NCI-H345 treated with DMSO at 0.1 percent for 48 hours (cell line): Measurements from ENCODE around the gene PPP6R3.

Experiments
- DNase-seq: peaks from one replicate; lab custom pipeline; 2025; ENCODE audit not compliant: unreplicated experiment; lab: John Stamatoyannopoulos, UW

PPP6R3 gene

DNA sequence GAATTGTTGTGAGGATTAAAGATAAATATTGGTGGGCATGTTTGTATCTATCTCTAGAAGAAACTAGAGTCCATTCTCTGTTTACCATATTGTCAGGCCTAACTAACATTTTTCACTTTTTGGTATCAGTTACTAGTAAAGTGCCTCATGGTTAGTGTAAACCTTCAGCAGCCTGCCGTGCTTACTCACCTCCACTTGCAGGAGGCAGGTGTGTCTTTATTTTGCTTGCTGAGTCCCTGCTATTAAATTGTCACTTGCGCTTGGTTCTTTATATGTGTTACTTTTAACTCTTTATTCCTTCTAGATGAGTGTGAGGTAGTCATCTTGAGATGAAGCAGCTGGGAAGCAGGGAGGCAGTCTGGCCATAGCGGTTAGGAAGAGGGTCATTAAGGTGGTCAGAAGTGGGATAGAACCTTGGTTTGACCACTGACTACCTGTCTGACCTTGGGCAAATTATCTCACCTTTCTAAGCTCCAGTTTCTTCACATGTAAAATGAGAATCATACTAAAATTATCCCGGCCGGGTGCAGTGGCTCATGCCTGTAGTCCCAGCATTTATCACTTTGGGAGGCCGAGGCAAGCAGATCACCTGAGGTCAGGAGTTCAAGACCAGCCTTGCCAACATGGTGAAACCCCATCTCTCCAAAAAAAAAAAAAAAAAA, 21.2 kb downstream of the PPP6R3 start:
- DNase-seq: no peak

- DNase-seq: no peak
Observed at GRCh38 chr11:68488623-68489022, 28.1 kb downstream of the PPP6R3 start.

GRCh38 chr11:68495220-68495729, 34.7 kb downstream of the PPP6R3 start:
- DNase-seq: no peak

- no peak for DNase-seq
Observed at GRCh38 chr11:68495872-68496271, 35.3 kb downstream of the PPP6R3 start.

- no peak for DNase-seq
Observed at GRCh38 chr11:68497761-68498160, 37.2 kb downstream of the PPP6R3 start.

- no peak for DNase-seq
Observed at GRCh38 chr11:68498321-68498720, 37.8 kb downstream of the PPP6R3 start.

GRCh38 chr11:68498903-68499883, 38.6 kb downstream of the PPP6R3 start:
- DNase-seq: no peak

DNA sequence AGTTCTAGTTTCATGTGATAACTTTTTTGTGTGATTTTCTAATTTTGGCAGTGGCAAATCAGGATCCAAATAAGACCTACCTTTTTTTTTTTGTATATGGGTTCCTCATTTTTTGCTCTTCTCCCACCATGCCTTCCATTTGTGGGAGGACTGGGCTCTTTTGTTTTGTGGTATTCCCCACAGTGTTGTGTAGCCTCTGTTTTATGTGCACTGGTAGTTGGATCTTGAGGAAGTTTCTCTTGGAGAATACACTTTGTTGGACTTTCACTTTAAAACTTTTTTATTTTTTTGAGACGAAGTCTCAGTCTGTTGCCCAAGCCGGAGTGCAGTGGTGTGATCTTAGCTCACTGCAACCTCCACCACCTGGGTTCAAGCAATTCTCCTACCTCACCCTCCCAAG, 39.7 kb downstream of the PPP6R3 start:
- DNase-seq: no peak

DNA sequence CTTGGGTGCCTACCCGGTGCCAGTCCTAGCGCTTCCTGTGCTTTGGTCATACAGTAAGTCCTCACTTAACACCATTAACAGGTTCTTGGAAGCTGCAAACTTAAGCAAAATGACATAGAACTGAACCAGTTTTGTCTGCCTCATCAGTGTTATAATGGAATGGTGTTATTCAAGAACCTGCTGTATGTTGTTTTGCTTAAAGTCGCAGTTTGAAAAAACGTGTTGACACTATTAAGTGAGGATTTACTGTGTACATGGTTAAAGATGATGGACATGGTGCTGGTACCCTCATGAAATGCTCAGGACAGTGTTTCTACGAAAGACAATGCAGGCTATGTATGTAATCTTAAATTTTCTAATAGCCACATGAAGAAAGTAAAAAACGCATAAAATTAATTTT, 41.3 kb downstream of the PPP6R3 start:
- DNase-seq: no peak

- DNase-seq: no peak
Observed at GRCh38 chr11:68503251-68503687, 42.7 kb downstream of the PPP6R3 start.

DNA sequence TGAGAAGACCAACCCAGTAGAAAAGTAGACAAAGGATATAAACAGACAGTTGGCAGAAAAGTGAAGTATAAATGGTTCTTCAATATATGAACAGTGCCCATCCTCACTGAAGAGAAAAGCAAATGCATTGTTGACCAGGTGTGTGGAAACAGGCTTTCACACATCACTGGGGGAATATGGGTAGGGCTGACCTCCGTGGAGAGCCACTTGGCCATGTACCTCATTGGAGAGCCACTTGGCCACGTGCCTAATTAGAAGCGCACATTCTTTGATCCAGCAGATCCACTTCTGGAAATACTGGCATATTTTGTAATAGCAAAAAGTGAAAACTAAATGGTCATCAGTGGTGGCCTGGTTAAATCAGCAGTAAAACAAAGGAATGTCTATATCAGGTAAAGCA, 43.2 kb downstream of the PPP6R3 start:
- peak; percentile 31 for DNase-seq

- DNase-seq: peak; percentile 4
Observed at GRCh38 chr11:68504432-68505066, 44.0 kb downstream of the PPP6R3 start.

- DNase-seq: no peak
Observed at GRCh38 chr11:68505596-68505995, 45.0 kb downstream of the PPP6R3 start.

- DNase-seq: no peak
Observed at GRCh38 chr11:68506908-68507307, 46.4 kb downstream of the PPP6R3 start.

DNA sequence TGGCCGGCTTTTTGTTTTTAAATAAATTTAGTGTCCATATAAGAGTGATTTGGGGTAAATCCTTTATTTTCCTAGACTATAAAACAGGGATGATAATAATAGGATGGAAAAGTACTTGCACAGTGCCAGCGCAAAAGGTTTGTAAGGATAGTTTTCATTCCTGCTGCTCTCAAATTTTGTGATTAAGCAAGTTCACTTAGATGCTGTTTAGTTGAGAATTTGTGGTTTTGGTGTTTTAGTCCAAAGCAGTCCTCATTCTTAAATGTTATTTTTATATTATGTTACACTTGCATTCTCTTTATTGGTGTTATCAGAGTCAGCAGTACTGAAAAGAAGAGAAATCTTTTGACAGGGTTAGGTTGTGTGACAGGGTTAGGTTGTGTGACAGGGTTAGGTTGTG, 47.9 kb downstream of the PPP6R3 start:
- no peak for DNase-seq

- no peak for DNase-seq
Observed at GRCh38 chr11:68509066-68509465, 48.5 kb downstream of the PPP6R3 start.

GRCh38 chr11:68513930-68514487, 53.5 kb downstream of the PPP6R3 start:
- DNase-seq: no peak

DNA sequence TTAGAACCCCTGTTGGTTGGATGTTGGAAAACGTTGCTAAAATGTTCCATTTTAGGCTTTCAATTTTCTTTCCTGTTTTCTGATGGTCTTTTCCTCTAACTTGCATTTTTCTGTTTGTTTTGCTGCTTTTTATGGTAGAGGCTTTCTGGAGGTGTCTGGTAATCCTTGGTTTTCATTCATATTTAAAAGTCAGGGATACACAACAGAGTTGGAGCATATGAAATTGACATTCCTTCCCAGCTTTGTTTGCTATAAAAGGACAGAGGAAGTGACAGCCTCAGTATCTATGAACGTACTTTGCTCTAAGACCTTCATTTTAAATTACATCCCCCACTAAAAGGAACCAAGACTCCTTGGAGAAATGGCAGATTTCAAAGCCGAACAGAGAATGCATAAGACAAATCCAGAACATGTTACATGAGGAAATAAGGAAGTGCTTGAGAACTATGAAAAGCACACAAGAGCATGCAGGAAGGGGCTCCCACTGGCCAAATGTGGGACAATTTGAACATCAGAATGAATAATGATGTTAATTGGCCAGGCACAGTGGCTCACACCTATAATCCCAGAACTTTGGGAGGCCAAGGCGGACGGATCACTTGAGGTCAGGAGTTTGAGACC, 56.7 kb downstream of the PPP6R3 start:
- no peak for DNase-seq

DNA sequence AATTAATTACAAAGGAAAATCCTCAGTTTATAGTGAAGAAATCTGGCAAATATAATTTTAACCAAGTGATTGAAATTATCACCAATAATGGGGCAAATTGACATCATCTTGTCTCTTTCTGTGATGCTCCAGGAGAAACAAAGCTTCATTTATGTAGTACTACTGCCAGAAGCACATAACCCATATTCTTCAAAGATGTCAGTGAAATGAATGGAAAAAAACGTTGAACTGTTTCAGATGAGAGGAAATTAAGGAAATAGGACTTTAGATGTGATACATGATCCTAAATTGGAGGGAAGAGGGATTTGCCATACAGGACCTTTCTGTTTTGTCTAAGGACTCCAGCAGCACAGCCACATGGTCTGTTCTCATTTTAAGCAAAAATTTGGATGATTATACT, 57.6 kb downstream of the PPP6R3 start:
- DNase-seq: no peak

- DNase-seq: no peak
Observed at GRCh38 chr11:68521969-68522652, 61.6 kb downstream of the PPP6R3 start.
